Measurements from ENCODE around the gene LRRC75A. TPM values are rescaled to one million over a fixed set of nuclear protein-coding genes. Genes with fewer than 3 reads are reported as not detected.

The LRRC75A gene
- total RNA-seq, 1 experiment from 2014 or later, result 10.1 TPM

GRCh38 chr17:16446338-16446983 lies 45.5 kb downstream of the LRRC75A start:
- no peak overlapping the region for H3K14ac ChIP-seq (ENCODE audit: insufficient read depth, low read length)
- no peak overlapping the region for H2BK5ac ChIP-seq (ENCODE audit: insufficient read length, low read length)
- 0 out of 2 replicates have a peak, but pooled peaks cover 4% of the 10 kb centered on the region for H3K4me1 ChIP-seq (ENCODE audit: insufficient read depth, low read length)
- H3K79me1 ChIP-seq (ENCODE audit: insufficient read depth, low read depth, low read length, poor library complexity, severe bottlenecking), result no peaks in the 10 kb centered on the region
- peak; percentile 40; the same call in 1 of the 3 replicates for TF ChIP-seq CTCF (conservative IDR thresholded peaks at IDR 0.05)
- no peak overlapping the region for H2AK5ac ChIP-seq (ENCODE audit: insufficient read length, low read length)
- peak; percentile 78 for DNase-seq
- H3K27ac ChIP-seq (ENCODE audit: insufficient read length, low read depth, low read length), result no peak overlapping the region
- H2BK12ac ChIP-seq (ENCODE audit: insufficient read length, low read depth, low read length), result no peak overlapping the region
- H3K18ac ChIP-seq (ENCODE audit: insufficient read length, low read depth, low read length), result no peak overlapping the region
- H2BK15ac ChIP-seq (ENCODE audit: low read depth, low read length), result no peak overlapping the region
- H3T11ph ChIP-seq (ENCODE audit: low read length), result no peak overlapping the region
- no peaks in the 10 kb centered on the region for H4K20me1 ChIP-seq (ENCODE audit: control insufficient read depth, insufficient read depth, insufficient read length)
- H3K27ac Mint-ChIP-seq, result peak overlapping the region in 2 of 3 experiments; percentile 80 to 91; a peak in 5 of 7 replicates
- H3K9ac ChIP-seq (ENCODE audit: extremely low read depth, insufficient read length, low read length), result no peak overlapping the region
- no peak overlapping the region for H4K5ac ChIP-seq (ENCODE audit: insufficient read length, low read depth, low read length)
- WGBS (ENCODE audit: extremely low coverage, insufficient read length, low lambda C conversion rate), result no CpG with 5 or more reads among the region's 12 CpGs
- H3K4me1 Mint-ChIP-seq, result peaks cover 29 to 34% of the 10 kb centered on the region in 2 experiments
- H3K23ac ChIP-seq (ENCODE audit: insufficient read length, low read depth, low read length), result no peak overlapping the region
- H3K36me3 Mint-ChIP-seq (ENCODE audit: insufficient read depth in 1 of 3, low read depth in 3 of 3), result peaks cover 36 to 82% (median 70%) of the 10 kb centered on the region in 3 experiments
- H3K27me3 ChIP-seq (ENCODE audit: insufficient read depth, low read length), result no peaks in the 10 kb centered on the region
- H3K9me3 ChIP-seq (ENCODE audit: control insufficient read depth, low read depth, low read length), result no peaks in the 10 kb centered on the region
- no peak overlapping the region for H2BK120ac ChIP-seq (ENCODE audit: low read depth, low read length, poor library complexity, severe bottlenecking)
- H3K4me3 Mint-ChIP-seq, result no peak overlapping the region
- no peak overlapping the region for H4K91ac ChIP-seq (ENCODE audit: insufficient read length, low read depth, low read length)
- H3K23me2 ChIP-seq (ENCODE audit: insufficient read length, low read depth, low read length, poor library complexity, severe bottlenecking), result no peaks in the 10 kb centered on the region
- H3K9me3 Mint-ChIP-seq, result no peaks in the 10 kb centered on the region; a peak in 1 of 5 replicates
- H3K27me3 Mint-ChIP-seq (ENCODE audit: low read depth), result peaks cover 3% of the 10 kb centered on the region
- no peak overlapping the region for H3K56ac ChIP-seq (ENCODE audit: insufficient read length, low read depth, low read length)
- H4K8ac ChIP-seq (replicated peaks; ENCODE audit: insufficient read length, low read depth, low read length), result no peak overlapping the region
- no peaks in the 10 kb centered on the region for H3K79me2 ChIP-seq (ENCODE audit: insufficient read depth, low read length)
- H3K4me2 ChIP-seq (ENCODE audit: insufficient read depth, insufficient read length, low read length), result no peak overlapping the region
- H2AFZ ChIP-seq (ENCODE audit: low read length), result no peak overlapping the region
- no peak overlapping the region for H2BK20ac ChIP-seq (ENCODE audit: low read depth, low read length, poor library complexity, severe bottlenecking)
- H3K4ac ChIP-seq (ENCODE audit: low read depth, low read length), result no peak overlapping the region
